ENCODE measurements around the gene ATP8B4.

DNA sequence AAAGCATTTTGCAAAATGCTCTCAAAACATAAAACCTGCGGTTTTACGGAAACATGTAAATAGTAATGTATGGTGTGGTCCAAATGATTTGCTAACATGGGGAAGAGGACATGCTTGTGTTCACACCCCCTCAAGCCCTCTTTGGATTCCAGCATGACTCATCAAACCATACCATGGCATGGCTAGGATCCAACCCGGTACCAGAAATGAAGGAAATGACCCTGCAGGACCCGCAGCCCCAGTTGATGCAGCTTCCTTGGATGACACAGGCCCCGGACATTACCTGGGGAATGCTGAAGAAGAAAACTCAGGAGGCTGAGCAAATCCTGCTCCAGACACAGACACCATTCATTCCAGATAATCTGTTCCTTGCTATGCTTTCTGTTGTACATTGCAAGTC lies 275.3 kb downstream of the ATP8B4 start:
- TF ChIP-seq, protein P1, sequence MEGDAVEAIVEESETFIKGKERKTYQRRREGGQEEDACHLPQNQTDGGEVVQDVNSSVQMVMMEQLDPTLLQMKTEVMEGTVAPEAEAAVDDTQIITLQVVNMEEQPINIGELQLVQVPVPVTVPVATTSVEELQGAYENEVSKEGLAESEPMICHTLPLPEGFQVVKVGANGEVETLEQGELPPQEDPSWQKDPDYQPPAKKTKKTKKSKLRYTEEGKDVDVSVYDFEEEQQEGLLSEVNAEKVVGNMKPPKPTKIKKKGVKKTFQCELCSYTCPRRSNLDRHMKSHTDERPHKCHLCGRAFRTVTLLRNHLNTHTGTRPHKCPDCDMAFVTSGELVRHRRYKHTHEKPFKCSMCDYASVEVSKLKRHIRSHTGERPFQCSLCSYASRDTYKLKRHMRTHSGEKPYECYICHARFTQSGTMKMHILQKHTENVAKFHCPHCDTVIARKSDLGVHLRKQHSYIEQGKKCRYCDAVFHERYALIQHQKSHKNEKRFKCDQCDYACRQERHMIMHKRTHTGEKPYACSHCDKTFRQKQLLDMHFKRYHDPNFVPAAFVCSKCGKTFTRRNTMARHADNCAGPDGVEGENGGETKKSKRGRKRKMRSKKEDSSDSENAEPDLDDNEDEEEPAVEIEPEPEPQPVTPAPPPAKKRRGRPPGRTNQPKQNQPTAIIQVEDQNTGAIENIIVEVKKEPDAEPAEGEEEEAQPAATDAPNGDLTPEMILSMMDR (IDR thresholded peaks at IDR 0.05; ENCODE audit: borderline replicate concordance, extremely low read depth, low read length, poor library complexity, severe bottlenecking): no peak
- TF ChIP-seq EZH2 (IDR thresholded peaks at IDR 0.05; ENCODE audit: borderline replicate concordance, low read depth, low read length, severe bottlenecking): no peak

All from DND-41 (cell line).